ENCODE results near the gene ZDHHC24.
A peak's percentile ranks its signal among the peaks of the same experiment; 100 is the strongest.

ZDHHC24 gene

GRCh38 chr11:66505276-66505816 is 40.5 kb downstream of the ZDHHC24 start:
- no peak overlapping the region for H3K4me3 ChIP-seq (ENCODE audit: low read depth, low read length)
- TF ChIP-seq CTCF (IDR thresholded peaks at IDR 0.05; ENCODE audit: low read depth, low read length) = no peak
- no peak for DNase-seq (ENCODE audit: low read depth, low spot score)
- in situ Hi-C loops (cut with HindIII; ENCODE audit: low sequenced_read_pairs) = no loop called here

DNA sequence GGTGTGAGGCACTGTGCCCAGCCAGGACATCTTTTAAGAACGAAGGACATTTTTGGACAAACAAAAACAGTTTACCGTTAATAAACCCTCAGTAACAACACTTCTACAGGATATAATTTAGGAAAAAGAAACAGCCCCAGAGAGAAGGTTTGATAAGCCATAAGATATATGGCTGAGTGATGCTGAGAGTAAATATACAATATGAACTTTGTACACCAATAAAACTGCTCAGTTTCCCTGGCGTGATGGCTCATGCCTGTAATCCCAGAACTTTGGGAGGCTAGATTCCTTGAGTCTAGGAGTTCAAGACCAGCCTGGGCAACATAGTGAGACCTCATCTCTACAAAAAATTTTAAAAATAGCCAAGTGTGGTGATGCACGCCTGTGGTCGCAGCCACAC is 47.3 kb downstream of the ZDHHC24 start:
- in situ Hi-C loops (cut with HindIII; ENCODE audit: low sequenced_read_pairs) = no loop called here
- DNase-seq (ENCODE audit: low read depth, low spot score) = no peak
- H3K4me3 ChIP-seq (ENCODE audit: low read depth, low read length) = no peak overlapping the region
- no peak for TF ChIP-seq CTCF (IDR thresholded peaks at IDR 0.05; ENCODE audit: low read depth, low read length)

DNA sequence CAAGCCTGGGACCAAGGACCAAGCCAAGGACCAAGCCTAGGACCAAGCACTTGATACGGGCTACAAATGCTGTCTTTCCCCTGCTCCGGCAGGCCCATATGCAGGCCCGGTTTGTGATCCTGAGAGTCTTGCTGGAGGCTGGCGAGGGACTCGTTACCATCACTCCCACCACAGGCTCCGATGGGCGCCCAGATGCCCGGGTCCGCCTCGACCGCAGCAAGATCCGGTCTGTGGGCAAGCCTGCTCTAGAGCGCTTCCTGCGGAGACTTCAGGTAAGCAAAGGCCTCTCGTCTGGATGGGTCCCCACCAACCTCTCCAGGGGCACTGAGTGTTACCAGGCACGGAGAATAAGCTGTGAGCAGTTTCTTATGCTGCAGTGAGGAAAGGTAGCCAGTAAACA is 48.6 kb downstream of the ZDHHC24 start:
- TF ChIP-seq CTCF (IDR thresholded peaks at IDR 0.05; ENCODE audit: low read depth, low read length) = no peak
- in situ Hi-C loops (cut with HindIII; ENCODE audit: low sequenced_read_pairs) = no loop called here
- no peak overlapping the region for H3K4me3 ChIP-seq (ENCODE audit: low read depth, low read length)
- no peak for DNase-seq (ENCODE audit: low read depth, low spot score)

DNA sequence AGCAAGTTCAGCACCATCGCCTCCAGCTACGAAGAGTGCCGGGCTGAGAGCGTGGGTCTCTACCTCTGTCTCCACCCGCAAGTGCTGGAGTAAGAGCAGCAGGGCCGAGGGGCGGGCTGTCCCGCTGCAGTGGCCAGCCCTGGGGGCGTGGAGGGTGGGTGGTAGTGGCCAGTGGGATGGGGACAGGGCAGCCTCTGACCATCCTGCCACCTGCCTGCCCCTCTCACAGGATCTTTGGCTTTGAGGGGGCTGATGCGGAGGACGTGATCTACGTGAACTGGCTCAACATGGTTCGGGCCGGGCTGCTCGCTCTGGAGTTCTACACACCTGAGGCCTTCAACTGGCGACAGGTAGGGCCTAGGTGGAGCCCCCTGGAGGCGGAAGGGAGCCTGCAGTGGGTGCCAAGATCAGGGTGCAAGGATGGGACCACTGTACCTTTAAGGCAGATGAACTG is 50.4 kb downstream of the ZDHHC24 start:
- peak; percentile 39 for TF ChIP-seq CTCF (IDR thresholded peaks at IDR 0.05; ENCODE audit: low read depth, low read length)
- DNase-seq (ENCODE audit: low read depth, low spot score) = no peak
- H3K4me3 ChIP-seq (ENCODE audit: low read depth, low read length) = no peak overlapping the region
- in situ Hi-C loops (cut with HindIII; ENCODE audit: low sequenced_read_pairs) = no loop called here

DNA sequence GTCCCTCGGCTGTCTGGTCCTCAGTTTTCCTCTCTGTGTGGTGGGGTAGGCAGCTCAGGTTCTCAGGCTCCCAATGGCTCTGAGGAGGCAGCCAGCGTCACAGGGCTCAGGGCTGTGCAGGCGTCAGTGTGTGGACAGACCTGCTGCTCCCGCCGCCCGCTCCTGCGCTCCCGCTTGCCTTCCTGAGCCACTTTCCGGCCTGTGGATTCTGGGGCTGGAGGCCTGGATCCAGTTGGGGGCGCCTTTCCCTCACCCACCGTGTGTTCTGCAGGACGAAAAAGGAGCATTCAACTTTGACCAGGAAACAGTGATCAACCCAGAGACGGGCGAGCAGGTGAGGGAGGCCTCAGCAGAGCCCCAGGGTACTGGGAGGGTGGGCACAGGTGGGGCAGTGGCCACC is 50.9 kb downstream of the ZDHHC24 start:
- no peak for DNase-seq (ENCODE audit: low read depth, low spot score)
- TF ChIP-seq CTCF (IDR thresholded peaks at IDR 0.05; ENCODE audit: low read depth, low read length) = no peak

GRCh38 chr11:66494458-66494857 is 51.4 kb downstream of the ZDHHC24 start:
- TF ChIP-seq CTCF (IDR thresholded peaks at IDR 0.05; ENCODE audit: low read depth, low read length) = no peak
- in situ Hi-C loops (cut with HindIII; ENCODE audit: low sequenced_read_pairs) = no loop called here
- H3K4me3 ChIP-seq (ENCODE audit: low read depth, low read length) = no peak overlapping the region
- DNase-seq (ENCODE audit: low read depth, low spot score) = no peak

More for the DNA sequence above, 50.9 kb downstream of the ZDHHC24 start:
- in situ Hi-C loops (cut with HindIII; ENCODE audit: low sequenced_read_pairs) = no loop called here
- no peak overlapping the region for H3K4me3 ChIP-seq (ENCODE audit: low read depth, low read length)

GRCh38 chr11:66493130-66493529 is 52.7 kb downstream of the ZDHHC24 start:
- DNase-seq (ENCODE audit: low read depth, low spot score) = no peak
- in situ Hi-C loops (cut with HindIII; ENCODE audit: low sequenced_read_pairs) = no loop called here
- no peak for TF ChIP-seq CTCF (IDR thresholded peaks at IDR 0.05; ENCODE audit: low read depth, low read length)
- no peak overlapping the region for H3K4me3 ChIP-seq (ENCODE audit: low read depth, low read length)

Data from astrocyte of the spinal cord (primary cell).